Measurements from ENCODE around the gene SLC8B1. TPM values are rescaled to one million over a fixed set of nuclear protein-coding genes. Genes with fewer than 3 reads are reported as not detected.

SLC8B1 gene
- total RNA-seq, 2 experiments from 2014 or later = 13.5 to 15.1 TPM

DNA sequence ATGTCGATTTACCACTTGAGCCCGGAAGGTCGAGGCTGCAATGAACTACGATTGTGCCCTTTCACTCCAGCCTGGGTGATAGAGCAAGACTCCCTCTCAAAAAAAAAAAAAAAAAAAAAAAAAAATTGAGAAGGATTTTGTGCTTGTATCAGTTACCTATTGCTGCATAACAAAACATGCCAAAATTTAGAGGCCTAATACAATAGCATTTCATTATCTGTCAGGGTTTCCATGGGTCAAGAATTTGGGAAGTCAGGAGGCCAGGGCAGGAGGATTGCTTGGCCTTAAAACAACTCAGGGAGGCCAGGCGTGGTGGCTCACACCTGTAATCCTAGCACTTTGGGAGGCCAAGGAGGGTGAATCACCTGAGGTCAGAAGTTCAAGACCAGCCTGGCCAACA, 4.6 kb upstream of the SLC8B1 start:
- no peak for DNase-seq
- Mint-ChIP-seq H3K27ac (no peak overlapping the region), H3K9me3 (no peaks in the 10 kb centered on the region), H3K4me3 (no peak overlapping the region), H3K27me3 (no peaks in the 10 kb centered on the region), H3K36me3 (no peaks in the 10 kb centered on the region), H3K4me1 (peaks cover 5% of the 10 kb centered on the region)

DNA sequence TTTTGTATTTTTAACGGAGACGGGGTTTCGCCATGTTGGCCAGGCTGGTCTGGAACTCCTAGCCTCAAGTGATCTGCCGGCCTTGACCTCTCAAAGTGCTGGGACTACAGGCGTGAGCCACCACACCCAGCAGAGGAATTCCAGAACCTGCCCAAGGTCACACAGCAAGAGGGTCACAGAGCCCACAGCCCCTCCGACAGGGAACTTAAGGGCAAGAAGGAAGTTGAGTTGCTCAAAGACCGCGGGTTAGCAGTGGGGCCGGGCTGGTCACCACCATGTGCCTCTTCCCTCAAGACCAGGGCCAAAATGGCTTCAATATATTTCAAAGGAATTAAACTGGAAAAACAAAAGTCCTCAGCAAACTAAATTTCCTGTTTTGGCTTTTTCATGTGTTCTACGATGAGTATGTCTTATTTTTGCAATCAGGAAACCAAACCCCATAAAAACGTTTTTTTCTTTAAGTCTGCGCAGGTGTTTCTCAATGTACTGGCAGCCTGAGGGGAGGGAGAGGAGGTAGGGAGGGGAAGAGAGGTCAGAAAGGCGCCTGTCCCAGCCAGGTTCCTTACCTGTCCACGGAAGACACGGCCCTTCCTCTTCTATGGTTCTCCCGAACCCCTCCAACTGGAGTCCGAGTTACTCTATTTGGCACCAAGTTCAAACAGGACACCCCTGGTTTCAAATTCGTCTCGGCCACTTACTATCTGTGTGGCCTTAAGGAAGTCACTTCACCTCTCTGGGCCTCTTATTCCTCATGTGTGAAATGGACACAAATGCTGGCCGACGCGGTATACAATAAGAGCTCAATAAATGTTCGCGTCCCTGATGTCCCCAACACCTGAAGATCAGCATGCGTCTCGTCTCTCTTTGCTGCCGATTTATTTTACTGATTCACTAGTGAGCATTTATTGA, 778 bp downstream of the SLC8B1 start:
- no peaks in the 10 kb centered on the region for H3K9me3 Mint-ChIP-seq
- no peak for DNase-seq
- no peaks in the 10 kb centered on the region for H3K27me3 Mint-ChIP-seq
- H3K4me1 Mint-ChIP-seq = peaks cover 30% of the 10 kb centered on the region
- H3K36me3 Mint-ChIP-seq = peaks cover 14% of the 10 kb centered on the region
- peak overlapping the region; percentile 93 for H3K4me3 Mint-ChIP-seq
- H3K27ac Mint-ChIP-seq = peak overlapping the region; percentile 57

DNA sequence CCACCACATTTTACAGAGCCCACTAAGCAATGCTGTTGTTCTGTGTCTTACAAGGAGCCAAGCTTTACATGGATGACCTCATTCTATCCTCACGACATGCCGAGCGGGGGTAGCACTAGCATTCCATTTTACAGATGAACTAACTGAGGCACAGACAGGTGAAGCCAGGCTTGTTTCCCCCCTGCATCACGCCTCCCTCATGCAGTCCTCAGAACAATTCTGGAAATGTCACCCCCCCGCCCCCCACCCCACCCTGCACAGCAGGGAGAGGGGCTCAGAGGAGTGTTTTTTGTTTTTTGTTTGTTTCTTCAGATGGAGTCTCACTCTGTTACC, 1.5 kb downstream of the SLC8B1 start:
- DNase-seq = no peak
- Mint-ChIP-seq H3K4me3 (peak overlapping the region; percentile 93), H3K27ac (no peak overlapping the region), H3K4me1 (peaks cover 31% of the 10 kb centered on the region), H3K36me3 (peaks cover 14% of the 10 kb centered on the region), H3K27me3 (no peaks in the 10 kb centered on the region), H3K9me3 (no peaks in the 10 kb centered on the region)

DNA sequence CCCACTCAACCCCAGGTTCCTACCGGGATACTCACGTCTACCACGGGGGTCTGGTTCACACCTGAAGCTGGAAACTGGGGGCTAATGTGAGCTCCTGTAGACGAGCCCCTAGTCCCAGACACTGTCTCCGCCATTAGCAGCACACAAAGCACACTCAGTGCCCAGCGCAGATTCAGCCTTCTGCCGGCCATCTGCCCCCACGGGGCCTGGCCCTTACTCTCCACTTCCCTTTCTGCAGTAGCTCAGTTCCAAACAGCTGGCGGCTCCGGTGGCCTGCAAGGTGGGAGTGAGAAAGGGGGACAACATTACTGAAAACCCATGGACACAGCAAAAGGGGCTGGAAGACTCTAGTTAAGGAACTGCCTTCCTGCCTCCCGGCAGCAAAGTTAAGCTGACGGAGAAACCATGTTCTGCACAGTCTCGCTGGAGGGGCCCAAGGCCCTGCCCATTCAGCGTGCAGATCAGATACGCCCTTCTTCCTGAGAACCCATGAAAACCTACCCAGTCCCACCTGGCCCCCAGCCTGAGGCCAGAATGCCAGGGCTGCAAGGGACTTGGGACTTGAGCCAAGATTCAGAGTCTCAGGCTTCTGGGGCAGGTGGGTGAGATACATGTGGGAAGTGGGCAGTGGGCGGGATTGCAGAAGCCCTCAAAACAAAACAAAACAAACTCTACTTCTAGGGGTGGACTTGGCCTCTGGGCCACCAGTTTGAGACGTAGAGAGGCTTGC, 2.1 kb downstream of the SLC8B1 start:
- Mint-ChIP-seq H3K27me3 (no peaks in the 10 kb centered on the region), H3K4me3 (peak overlapping the region; percentile 93), H3K36me3 (peaks cover 14% of the 10 kb centered on the region), H3K27ac (no peak overlapping the region), H3K4me1 (peaks cover 35% of the 10 kb centered on the region), H3K9me3 (no peaks in the 10 kb centered on the region)
- no peak for DNase-seq

DNA sequence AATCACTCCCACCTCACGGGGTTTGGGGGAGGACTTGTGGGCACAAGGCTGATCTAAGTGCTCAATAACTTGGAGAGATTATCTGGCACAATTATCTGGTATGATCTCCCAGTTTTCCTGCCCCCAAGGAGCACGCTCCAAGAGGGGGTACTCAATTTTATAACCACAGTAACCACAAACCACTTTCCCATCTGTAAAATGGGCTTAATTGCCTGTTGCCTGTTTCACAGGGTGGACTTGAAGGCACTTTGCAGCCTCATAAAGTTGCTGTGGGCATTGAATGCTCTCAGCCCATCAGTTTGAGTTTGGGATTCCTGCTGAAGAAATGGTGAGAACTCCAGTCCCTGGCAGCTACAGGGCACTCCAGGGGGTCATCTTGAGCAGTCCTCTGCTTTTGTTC, 4.4 kb downstream of the SLC8B1 start:
- Mint-ChIP-seq H3K9me3 (no peaks in the 10 kb centered on the region), H3K36me3 (peaks cover 19% of the 10 kb centered on the region), H3K27ac (no peak overlapping the region), H3K4me3 (no peak overlapping the region), H3K27me3 (no peaks in the 10 kb centered on the region), H3K4me1 (peaks cover 32% of the 10 kb centered on the region)
- DNase-seq = no peak

DNA sequence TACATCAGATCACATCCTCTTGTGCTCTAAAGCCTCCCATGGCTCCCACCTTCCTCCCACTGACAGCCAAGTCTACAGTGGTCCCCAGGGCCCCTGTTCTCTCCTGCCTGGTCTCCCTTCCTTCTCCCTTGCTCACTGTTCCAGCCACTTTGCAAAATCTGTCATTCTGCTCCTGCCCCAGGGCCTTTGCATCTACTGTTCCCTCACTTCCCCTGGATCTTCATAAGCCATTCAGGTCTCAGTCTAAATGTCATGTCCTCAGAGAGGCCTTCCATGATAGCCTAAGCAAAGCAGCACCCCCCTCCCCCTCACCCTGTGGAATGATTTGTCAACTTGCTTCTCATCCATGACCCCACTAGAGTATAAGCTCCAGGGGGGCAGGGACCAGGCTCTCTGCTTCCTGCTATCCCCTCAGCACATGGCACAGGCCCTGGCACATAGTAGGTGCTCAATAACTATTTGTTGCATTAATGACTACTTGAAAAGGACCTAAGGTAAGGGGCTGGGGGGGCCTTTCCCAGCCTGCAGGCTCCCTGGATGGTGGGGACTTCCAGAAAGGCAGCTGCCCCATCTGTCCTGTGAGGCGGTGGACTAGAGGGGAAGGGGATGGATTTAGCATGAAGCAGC, 5.0 kb downstream of the SLC8B1 start:
- H3K4me3 Mint-ChIP-seq = no peak overlapping the region
- no peaks in the 10 kb centered on the region for H3K9me3 Mint-ChIP-seq
- H3K27ac Mint-ChIP-seq = peak overlapping the region; percentile 9
- no peak for DNase-seq
- peaks cover 31% of the 10 kb centered on the region for H3K4me1 Mint-ChIP-seq
- H3K27me3 Mint-ChIP-seq = no peaks in the 10 kb centered on the region
- H3K36me3 Mint-ChIP-seq = peaks cover 21% of the 10 kb centered on the region

DNA sequence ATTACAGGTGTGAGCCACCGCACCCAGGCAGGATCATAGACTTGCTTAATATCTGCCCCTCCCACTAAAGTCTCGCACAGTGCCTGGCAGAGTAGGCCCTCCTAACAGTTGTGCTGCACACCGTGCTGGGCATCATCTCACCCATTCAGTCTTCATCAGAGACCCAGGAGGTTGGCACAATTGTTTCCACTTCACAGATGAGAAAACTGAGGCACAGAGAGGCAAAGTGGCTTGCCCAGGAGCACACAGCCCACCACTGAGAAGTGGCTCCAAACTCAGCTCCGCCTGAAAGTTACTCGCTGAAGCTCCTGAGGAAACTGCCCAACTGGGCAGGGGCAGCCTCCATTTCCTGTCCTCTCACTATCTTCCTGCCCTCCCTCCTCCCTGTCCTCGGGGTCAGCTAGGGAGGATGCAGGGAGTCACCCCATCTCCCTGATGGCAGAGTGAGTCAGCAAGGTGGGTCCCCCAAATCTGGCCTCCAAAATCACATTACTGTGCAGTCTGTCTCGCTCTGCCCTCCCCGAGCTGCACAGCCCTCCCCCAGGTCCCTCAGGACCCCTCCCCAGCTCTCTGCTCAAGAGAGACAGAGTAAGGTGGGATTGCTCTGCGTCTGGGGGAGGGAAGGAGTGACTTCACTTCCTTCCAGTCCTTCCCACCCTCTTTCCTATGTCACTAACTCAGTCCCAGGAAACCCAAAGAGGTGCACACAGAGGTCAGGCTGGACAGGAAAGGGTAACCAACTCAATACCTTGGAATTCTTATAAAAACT, 5.7 kb downstream of the SLC8B1 start:
- H3K27me3 Mint-ChIP-seq = no peaks in the 10 kb centered on the region
- H3K4me1 Mint-ChIP-seq = peaks cover 32% of the 10 kb centered on the region
- peak overlapping the region; percentile 9 for H3K27ac Mint-ChIP-seq

DNA sequence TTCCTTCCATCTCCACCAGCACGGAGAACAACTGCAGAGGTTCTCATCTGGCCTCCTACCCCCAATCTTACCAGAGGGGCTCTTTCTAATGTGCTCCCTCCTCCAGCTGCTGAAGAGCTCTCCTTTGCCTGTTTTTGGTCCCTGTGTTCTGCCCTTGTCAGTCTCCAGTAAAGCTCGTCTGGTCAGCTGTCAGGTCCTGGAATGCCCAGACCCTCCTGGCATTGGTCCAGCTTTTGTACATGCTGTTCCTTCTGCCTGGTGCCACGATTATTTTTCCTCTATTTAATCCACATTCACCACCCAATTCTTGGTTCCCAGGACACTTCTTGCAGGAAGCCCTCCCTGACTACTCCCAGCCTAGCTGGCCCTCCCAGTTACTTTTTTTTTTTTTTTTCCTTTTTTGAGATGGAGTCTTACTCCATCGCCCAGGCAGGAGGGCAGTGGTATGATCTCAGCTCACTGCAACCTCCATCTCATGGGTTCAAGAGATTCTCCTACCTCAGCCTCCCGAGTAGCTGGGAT, 6.5 kb downstream of the SLC8B1 start:
- DNase-seq = no peak
- no peaks in the 10 kb centered on the region for H3K9me3 Mint-ChIP-seq
- no peak overlapping the region for H3K27ac Mint-ChIP-seq
- H3K27me3 Mint-ChIP-seq = no peaks in the 10 kb centered on the region
- H3K4me3 Mint-ChIP-seq = no peak overlapping the region
- H3K4me1 Mint-ChIP-seq = peaks cover 29% of the 10 kb centered on the region
- H3K36me3 Mint-ChIP-seq = peaks cover 24% of the 10 kb centered on the region

More for the DNA sequence above, 5.7 kb downstream of the SLC8B1 start:
- Mint-ChIP-seq H3K36me3 (peaks cover 23% of the 10 kb centered on the region), H3K4me3 (no peak overlapping the region), H3K9me3 (no peaks in the 10 kb centered on the region)
- DNase-seq = no peak

DNA sequence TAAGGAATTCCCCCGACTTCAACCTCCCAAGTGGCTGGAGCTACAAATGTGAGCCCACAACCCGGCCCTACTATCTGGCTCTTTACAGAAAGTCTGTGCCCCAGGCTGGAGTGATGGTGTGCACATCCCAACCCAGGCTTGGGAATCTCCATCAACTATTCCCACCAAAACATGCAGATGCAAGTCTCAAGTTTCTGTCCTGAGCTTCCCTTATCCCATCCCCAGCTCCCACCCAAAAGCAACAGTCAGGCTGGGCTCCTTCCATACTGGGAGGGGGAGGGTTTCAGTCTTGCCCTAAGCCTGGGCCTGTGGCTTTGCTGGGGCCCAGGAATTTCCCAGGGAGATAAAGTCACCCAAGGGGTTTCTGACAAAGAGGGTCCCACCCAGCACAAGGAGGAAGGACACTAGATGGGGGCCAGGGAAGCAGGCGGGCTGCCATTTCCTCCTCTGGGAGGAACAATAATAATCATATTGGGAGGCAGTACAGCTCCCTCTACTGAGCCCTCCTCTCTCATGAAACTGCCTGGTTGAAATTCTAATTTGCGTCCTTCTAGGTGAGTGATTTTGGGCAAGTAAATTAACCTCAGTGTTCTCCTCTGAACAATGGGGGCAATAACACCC, 8.0 kb downstream of the SLC8B1 start:
- Mint-ChIP-seq H3K27ac (no peak overlapping the region), H3K36me3 (peaks cover 32% of the 10 kb centered on the region), H3K4me1 (peaks cover 17% of the 10 kb centered on the region), H3K4me3 (no peak overlapping the region), H3K27me3 (no peaks in the 10 kb centered on the region), H3K9me3 (peaks cover 3% of the 10 kb centered on the region)
- DNase-seq = no peak

DNA sequence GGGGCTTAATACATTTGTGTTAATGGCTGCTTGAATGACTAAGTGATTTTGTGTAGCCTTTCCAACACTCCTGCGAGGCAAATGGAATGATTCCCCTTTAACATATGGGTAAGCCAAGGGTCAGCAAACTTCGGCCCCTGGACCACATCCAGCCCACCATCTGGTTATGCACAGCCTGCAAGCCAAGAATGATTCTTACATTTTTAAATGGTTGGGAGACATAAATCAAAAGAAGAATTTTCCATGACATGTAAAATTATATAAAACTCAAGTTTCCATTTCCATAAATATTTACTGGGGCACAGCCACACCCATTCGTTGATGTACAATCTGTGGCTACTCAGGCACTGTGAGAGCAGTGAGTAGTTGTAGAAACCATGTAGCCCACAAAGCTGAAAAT, 9.0 kb downstream of the SLC8B1 start:
- Mint-ChIP-seq H3K9me3 (peaks cover 3% of the 10 kb centered on the region), H3K27ac (no peak overlapping the region), H3K4me3 (no peak overlapping the region), H3K27me3 (no peaks in the 10 kb centered on the region), H3K36me3 (peaks cover 32% of the 10 kb centered on the region), H3K4me1 (peaks cover 17% of the 10 kb centered on the region)
- DNase-seq = no peak

DNA sequence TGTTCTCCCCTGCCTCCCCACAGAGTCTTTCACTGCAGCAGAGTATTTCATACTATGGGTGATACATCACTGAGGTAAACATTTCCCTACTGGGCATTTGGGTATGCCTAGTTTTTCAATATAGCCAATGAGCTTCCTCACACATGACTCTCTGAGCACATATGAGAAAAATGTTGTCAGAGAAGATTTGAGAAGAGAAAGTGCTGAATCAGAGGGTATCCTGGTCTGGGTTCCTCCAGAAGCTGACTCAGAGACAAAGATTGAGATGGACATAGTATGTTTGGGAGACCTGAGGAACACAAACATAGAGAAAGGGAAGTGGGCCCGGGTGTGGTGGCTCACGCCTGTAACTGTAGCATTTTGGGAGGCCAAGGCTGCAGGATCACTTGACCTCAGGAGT, 12.6 kb downstream of the SLC8B1 start:
- no peak overlapping the region for H3K4me3 Mint-ChIP-seq
- no peak overlapping the region for H3K27ac Mint-ChIP-seq
- no peaks in the 10 kb centered on the region for H3K27me3 Mint-ChIP-seq
- peaks cover 3% of the 10 kb centered on the region for H3K9me3 Mint-ChIP-seq
- DNase-seq = no peak
- H3K36me3 Mint-ChIP-seq = peaks cover 50% of the 10 kb centered on the region
- peaks cover 6% of the 10 kb centered on the region for H3K4me1 Mint-ChIP-seq

DNA sequence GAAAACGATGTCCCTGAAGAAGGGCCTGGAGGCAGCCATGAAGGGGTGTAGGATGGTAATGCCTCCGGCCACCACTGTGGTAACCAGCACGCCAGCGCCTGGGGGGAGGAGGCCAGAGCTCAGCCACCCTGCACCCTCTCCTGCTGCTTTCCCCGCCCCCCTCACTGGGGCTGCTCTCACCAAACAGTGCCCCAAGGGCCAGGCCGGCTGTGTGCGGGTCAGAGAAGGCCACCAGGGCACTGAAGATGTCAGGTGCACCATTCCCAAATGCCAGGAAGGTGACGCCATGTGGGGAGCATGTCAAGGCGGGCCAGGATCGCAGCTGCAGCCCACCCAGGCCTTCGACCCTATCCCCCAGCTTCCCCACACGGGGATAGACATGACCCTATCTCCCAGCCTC, 14.5 kb downstream of the SLC8B1 start:
- peaks cover 45% of the 10 kb centered on the region for H3K36me3 Mint-ChIP-seq
- DNase-seq = no peak
- H3K27me3 Mint-ChIP-seq = no peaks in the 10 kb centered on the region
- peaks cover 3% of the 10 kb centered on the region for H3K9me3 Mint-ChIP-seq
- no peak overlapping the region for H3K4me3 Mint-ChIP-seq
- H3K27ac Mint-ChIP-seq = no peak overlapping the region
- H3K4me1 Mint-ChIP-seq = peaks cover 6% of the 10 kb centered on the region

DNA sequence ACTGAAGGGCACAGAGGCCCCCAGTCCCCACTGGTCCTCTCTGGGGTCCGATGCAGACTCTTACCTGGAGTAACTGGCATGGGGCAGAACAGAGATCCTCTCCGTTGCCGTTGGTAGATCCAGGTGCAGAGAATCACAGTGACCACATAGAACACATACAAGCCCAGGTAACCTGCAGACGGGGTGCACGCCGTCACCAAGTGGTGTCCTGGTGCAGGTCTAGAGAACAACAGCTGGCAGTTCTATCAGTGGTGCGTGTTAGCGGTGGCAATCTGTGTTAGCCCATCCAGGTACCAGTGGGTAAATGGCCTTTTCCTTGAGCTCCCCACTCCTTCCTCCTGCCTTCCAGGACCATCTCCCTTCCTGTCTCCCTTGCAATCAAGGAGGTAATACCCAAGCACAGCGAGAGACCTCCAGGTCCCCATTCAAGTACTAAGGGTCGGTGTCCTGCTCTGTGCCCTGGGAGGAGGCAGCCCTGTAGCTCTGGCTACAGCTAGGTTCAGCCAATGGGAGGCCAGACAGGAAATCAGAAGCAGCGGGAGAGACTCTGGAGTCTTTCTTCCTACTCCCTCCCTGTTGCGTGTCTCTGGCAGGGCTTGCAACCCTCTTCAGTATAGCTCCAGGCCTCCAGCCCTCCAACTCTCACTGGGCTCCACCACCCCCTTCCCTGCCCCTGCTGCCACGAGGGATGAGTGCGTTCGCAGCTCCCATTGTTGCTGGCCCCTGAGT, 15.8 kb downstream of the SLC8B1 start:
- DNase-seq = no peak
- peaks cover 3% of the 10 kb centered on the region for H3K4me1 Mint-ChIP-seq
- H3K4me3 Mint-ChIP-seq = no peak overlapping the region
- peaks cover 3% of the 10 kb centered on the region for H3K9me3 Mint-ChIP-seq
- no peaks in the 10 kb centered on the region for H3K27me3 Mint-ChIP-seq
- H3K36me3 Mint-ChIP-seq = peaks cover 43% of the 10 kb centered on the region
- H3K27ac Mint-ChIP-seq = no peak overlapping the region

All from activated naive CD8-positive, alpha-beta T cell treated with anti-CD3 and anti-CD28 coated beads for 36 hours (primary cell).